GM19240 (cell line): ENCODE results near the gene TECPR2.
A peak's percentile ranks its signal among the peaks of the same experiment; 100 is the strongest.
"Not testable (repeated sequence)": the region's sequence is repeated elsewhere in the genome, so short reads cannot be mapped to it uniquely, and the experiment has no call there.

Source experiments
- DNase-seq: peaks from one replicate; pipeline ENCODE4 v3.0.0; 2011; ENCODE audit warnings: low spot score; ENCODE audit not compliant: insufficient read length

Gene TECPR2

GRCh38 chr14:102508410-102508773, 145.7 kb downstream of the TECPR2 start:
- DNase-seq = no peak

DNA sequence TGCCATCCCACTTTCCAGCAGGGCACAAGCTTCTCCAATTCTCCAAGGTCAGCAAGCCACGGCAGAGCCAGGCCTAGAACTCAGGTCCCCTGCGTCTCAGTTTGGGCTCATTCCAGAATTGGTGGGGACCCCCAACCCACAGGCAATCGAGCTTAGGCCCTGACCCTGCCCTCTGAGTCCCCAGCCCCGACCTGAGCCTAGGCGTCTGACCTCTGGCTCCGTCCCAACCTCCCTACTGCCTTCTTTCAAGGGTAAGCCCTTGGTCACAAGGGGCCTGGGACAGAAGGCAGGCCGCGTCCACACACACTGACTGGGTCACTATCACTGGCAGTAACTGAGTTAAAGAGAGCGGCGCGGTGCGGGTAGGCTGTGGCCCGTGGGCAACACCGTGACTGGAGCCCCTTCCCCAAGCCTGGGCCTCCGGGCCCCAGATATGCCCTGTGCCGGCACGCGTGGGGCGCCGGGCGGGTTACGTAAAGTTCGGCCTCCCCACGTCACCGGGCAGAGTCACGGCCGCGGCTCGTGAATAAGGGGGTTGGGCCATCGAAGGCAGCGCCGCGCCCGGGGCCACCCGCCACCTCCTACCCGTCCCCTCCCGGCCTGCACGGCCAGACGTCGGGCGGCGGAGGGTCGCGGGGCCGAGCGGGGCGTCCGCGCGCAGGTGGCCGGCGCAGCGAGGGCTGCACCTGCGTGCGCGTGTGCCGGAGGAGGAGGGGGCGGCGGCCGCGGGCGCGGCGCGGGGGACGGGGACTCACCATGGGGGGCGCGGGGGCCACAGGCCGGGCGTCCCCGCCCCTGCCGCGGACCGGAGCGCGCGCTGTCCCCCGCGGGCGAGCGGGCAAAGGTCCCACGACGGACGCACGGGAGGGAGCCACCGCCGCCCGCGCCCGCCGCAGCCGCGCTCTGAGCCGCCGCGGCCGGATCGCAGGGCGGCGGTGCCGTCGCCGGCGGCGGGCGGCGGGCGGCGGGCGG, 146.3 kb downstream of the TECPR2 start:
- no peak for DNase-seq

DNA sequence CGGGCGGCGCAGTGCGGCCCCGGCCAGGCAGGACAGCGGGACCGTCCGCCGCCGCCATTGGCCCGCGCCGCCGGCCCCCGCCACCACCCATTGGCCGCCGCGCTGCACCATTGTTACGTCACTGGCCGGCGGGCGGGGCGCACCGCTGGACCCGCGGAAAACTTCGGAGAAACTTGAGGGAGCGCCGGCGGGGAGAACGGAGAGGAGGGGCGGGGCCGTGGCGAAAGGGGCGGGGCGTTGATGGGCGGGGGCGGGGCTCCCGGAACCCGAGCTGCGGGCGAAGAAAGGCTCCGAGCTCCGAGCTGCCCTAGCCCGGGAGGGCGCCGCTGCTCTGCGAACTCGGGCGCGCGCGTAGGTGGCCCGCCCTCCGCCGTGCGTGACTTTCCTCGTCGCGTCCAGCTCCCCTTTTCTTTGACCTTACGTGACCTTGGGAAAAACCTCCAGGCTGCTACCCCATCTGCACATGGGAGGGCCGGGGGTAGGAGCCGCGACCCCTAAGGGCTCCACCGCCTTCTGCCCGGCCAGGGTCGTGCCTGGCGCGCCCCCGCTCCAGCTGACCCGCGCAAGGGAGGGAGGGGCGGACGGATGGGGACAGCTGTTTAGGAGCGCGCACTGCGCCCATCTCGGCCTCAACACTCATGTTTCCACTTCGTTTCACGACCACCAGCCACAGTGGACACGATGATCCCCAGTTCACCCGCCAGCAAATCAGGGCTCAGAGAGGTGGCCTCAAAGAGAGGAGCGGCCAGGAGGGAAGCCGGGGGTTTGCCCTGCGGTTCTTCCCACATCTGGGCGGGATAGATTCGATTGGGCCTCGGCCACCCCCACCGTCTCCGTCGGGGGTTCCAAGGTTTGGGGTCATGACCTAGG, 147.2 kb downstream of the TECPR2 start, which contains the start of gene ANKRD9:
TSS of gene ANKRD9 (minus strand) at position 31 of the 870 bp plus-strand sequence. CDS start 1,887 bp downstream, outside the sequence.
- DNase-seq = peak; percentile 98

GRCh38 chr14:102510616-102511520, 148.1 kb downstream of the TECPR2 start:
- DNase-seq = no peak

DNA sequence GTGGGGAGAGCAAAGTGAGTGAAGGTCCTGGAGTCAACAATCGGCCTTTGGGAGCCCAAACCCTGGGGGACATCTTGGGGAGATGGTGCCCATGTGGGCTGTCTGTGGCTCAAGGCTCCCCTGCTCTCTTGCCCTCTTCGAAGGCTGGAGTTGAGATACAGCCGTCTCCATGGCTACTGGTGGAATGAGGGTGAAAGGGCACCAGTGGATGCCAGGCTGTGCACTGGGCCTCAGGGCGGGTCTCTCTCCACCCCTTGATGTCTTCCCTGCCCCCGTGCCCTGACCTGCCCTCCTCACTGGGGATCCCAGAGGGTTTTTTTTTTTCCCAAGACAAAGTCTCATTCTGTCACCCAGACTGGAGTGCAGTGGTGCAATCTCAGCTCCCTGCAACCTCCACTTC, 148.8 kb downstream of the TECPR2 start:
- DNase-seq = no peak

DNA sequence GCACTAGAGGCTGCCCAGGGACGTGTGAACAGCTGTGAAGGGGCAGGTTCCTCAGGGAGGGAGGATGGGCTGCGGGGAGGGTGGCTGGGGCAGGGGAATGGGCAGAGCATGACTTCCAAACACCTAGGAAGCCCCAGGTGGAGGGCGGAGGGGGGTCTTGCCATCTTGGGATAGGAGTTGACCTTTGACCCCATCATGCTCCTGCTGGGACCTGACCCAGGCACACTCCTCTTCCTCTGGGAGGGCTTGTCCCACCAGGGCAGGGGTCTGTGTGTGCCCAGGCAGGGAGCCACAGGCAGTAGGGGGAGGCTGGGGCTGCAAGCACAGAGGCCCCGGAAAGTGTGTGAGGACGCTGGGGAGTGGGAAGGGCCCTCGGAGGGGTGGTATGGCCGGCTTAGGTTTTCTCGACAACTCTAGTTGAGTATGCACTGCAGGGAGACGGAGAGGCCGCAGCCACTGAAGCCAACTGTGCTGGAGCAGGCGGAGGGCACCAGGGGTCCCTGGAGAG, 150.1 kb downstream of the TECPR2 start:
- no peak for DNase-seq

DNA sequence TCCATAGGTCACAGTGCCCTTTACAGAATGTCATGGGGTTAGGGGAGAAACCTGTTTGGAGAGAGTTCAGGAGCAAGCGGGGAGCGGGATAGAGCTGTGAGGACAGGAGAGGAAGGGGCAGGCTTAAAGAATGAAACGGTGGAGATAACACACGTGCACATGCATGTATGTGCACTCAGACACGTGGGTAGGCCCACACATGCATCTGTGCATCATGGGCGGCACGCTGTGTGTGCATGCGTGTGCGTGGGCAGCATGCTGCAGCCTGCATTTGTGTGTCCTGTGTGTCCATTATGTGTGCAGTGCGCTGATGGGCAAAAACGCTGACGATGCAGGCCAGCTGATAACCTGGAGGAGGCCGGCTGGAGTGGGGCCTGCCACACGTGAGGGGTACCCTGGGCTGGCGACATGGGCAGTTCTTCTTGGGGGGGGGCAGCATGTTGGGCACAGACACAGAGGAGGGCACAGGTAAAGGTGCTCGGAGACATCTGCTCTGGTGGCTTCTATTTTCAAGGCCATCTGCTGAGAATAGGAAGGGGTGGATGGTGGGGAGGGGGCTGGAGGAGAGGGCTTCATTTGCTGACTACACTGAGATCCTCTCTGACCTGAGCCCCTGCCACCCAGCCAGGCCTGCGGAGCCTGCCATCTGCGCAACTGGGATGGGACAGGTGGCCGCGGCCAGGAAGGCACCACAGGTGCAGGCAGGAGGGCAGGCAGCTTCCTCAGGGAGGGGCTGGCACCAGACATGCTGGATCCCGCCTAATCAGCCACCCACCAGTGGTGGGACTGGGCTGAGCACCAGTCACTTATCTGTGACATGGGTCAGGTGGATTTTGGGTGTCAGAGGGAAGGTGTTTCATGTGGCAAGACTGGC, 151.4 kb downstream of the TECPR2 start:
- DNase-seq = no peak

GRCh38 chr14:102514987-102515733, 152.4 kb downstream of the TECPR2 start:
- DNase-seq = no peak

DNA sequence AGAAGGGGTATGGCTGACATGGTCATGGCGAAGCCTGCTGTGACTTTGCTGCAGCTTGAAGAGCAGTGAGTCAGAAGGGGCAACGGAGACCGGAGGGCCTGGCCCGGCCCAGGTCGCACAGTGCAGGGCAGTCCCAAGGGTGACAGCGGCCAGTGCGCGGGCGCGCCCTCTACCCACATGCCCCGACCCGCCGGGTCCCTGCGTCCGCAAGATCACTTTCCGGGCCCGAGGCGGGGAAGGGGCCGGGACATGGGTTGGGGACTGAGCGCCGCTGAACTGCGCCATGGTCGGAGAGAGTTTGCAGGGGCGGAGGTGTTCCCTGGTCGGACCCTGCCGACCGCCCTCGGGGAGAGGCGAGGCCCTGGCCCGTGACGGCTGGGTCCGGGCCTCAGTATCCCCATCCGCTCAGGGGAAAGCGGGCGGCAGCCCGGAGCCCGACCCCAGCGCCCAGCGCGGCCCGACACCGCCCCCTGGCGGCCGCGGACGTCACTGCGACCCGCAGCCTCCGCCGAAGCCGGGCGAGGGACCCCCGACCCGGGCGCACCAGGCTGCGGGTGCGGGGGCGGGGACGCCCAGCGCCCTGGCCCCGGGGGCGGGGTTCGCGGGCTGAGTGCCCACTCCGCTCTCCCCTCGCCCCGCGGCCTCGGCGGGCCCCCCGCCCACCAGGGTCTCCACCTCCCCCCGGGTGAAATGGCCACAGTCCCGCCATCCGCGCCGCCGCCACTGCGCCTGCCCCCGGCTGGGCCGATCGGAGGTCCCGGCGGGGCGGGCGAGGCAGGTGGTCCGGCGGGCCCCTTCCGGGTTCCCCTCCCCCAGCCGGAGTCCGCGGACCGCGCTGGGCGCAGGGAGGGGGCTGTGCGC, 154.0 kb downstream of the TECPR2 start:
- no peak for DNase-seq

DNA sequence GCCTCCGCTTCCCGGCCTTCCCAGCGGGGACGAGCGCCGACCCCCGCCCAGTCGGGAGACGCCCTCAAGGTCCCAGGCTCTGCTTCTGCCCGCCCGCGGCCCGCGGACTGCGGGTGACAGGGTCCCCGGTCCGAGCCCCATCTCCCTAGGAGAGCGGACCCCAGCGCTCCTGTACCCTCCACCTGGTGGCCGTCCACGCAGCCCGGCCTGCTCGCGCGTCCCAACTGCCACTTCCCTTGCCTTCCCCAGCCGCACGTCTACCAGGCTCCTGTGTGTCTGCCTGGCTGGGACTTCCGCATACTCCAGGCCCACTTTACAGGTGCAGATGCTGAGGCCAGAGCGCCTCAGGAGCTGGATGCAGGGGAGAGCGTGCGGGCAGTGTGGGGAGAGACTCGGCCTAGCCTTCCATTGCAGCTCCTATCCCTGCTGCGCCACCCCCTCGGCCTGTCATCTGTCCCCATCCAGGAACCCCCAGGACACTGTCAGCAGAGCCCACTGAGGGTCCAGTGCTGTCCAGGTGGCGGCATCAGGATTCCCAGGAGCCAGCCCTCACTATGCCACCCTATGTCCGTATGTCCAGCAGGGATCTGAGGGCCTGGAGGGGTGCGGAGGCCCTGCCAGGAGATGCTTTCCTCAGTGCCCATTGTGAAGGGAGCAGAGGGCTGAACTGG, 154.8 kb downstream of the TECPR2 start:
- no peak for DNase-seq

GRCh38 chr14:102518063-102518648, 155.4 kb downstream of the TECPR2 start:
- DNase-seq = no peak

GRCh38 chr14:102519709-102520108, 157.0 kb downstream of the TECPR2 start:
- not testable (repeated sequence) for DNase-seq

DNA sequence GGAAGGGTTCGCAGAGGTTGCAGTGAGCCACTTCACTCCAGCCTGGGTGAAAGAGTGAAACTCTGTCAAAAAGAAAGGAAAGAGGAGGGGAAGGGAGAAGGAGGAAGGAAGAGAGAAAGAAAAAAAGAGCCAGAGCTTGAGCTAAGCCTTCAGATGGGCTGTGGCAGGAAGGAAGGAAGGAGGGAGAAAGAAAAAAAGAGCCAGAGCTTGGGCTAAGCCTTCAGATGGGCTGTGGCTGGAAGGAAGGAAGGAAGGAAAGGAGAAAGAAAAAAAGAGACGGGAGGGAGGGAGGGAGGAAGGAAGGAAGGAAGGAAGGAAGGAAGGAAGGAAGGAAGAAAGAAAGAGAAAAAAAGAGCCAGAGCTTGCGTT, 160.4 kb downstream of the TECPR2 start:
- no peak for DNase-seq

DNA sequence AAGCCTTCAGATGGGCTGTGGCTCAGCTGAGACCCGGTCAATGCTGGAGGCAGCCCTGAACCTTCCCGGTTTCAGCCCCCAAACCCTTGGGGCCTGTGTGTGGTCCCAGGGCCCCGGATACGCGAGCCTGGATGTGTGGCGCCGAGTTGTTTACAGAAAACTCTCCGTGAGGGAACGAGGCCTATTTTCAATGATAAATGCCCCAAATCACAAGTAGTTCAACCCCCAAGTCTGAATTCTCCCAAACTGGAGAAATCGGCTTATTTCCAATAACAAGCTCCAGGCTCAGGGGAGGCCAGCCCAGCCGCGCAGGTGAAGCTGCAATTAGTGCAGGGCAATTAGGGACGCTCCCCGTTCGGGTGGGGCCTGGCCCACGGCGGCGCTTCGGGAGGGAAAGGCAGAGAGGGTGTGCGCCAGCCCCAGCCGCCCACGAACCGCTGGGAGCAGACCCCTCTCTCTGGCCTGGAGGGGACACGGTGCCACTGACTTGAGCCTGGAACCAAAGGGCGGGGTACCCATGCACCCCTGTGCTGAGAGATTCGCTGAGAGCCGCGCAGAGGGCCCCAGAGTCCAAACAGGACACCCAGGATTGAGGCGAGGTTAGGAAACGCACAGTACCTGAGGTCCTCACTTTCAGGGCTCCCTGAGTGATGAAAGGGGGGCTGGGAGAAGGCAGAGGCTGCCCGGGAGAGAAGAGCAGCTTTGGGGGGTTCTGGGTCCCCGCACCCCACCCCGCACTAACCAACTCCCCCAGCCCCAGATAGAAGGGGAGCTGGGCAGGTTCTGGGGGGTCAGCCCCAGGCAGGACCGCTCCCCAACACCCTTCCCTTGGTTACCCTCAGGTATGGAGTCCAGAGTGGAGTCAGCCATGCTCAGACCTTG, 161.1 kb downstream of the TECPR2 start:
- DNase-seq = no peak

DNA sequence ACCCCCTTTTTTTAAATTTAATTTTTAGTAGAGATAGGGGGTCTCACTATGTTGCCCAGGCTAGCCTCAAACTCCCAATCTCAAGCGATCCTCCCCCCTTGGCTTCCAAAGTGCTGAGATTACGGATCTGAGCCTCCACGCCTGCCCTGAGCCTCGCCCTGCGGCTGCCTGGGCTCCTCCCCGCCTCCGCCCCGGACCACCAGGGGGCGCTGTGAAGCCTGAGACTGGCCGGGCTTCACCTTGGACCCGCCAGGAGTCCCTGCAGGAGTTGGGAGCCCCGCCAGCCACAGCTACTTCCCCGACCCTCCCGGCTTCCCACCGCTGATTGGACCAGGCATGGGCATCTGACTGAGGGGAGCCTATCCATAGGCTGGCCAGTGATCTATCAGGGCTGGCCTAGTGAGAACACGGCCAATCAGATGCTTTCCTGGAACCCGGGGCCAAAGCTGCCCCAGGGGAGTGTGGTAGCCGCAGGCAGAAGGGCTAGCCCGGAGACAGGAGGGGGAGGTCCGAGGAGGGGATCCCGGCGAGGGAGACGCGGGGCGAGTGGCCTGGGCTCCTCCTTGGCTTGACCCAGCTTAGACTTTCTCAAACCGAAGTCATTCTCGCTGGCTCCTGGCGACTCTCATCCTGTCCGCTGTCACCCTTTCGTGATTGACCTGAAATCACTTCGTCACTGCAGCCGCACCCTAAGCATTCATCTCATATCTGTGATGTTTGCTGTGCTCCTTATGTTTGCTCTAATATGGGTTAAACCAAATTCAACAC, 161.9 kb downstream of the TECPR2 start:
- DNase-seq = peak; percentile 100
